ENCODE results near the gene OPRD1. TPM values are rescaled to one million over a fixed set of nuclear protein-coding genes. Genes with fewer than 3 reads are reported as not detected.

Gene OPRD1
- polyA plus RNA-seq, 1 of the 3 experiments (the other 2 are of a cell fraction), result 0.07 TPM

DNA sequence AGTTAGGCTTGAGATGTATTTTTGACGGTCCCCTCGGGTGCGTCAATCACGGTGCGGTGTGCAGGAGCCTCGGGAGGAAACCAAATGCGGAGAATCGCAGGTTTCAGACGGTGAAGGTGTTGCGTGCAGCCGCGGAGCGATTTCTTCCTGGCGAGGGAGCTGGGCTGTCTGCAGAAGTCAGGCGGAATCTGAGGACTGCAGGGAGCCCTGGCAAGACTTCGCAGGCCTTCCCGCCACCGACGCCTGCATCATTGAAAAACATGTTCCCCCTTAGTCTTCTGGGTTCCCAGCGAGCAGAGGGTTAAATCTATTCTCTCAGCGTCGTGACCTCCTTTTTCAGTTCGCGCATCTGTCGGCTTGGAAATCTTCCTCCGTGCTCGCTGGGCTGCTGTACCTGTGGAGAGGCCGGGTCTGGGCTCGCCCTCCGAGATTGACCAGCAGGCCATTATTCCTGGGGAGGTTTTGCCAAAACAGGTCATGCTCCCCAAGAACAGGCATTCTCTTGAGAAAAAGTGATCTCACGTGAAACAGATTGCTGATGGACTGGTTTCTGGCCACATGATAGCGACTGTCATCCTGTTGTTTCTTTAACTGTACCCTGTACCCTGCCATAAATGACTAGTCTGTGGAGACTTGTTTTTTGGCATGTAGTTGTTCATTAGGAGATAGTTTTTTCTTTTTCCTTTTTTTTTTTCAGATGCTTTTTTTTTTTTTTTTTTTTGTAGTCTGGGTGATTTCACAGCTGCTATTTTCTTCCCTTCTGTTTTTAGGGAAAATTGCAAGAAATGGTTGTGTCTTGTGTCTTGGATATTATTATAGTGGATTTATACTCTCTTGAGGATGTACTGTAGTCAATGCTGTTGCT lies 103.3 kb downstream of the OPRD1 start:
- Histone ChIP-seq H3K4me3 (ENCODE audit: low read depth in 2 of 2, low read length in 1 of 2) (peak overlapping the region; percentile 61 to 76), H3F3A (replicated peaks; ENCODE audit: insufficient read depth) (peaks cover 15% of the 10 kb centered on the region), H3K4me2 (peak overlapping the region; percentile 87), H3K9me2 (no peaks in the 10 kb centered on the region), H2AFZ (ENCODE audit: low read depth) (peak overlapping the region; percentile 89), H3K79me2 (ENCODE audit: insufficient read depth) (peaks cover 16% of the 10 kb centered on the region), H3K9ac (peak overlapping the region; percentile 67; the same call in 1 of the 2 replicates), H3K36me3 (replicated peaks in 1 of 2; ENCODE audit: control insufficient read depth in 1 of 2, insufficient read depth in 2 of 2, low read length in 1 of 2) (no peaks in the 10 kb centered on the region), H4K20me1 (ENCODE audit: insufficient read depth) (no peaks in the 10 kb centered on the region), H3K9me3 (no peaks in the 10 kb centered on the region), H3K27me3 (ENCODE audit: insufficient read depth) (no peaks in the 10 kb centered on the region), H3K27ac (ENCODE audit: low read depth in 2 of 2, low read length in 1 of 2) (peak overlapping the region in 1 of 2 experiments; percentile 59; a peak in 2 of 4 replicates), H3K4me1 (ENCODE audit: control insufficient read depth in 1 of 2, insufficient read depth in 2 of 2, low read depth in 1 of 2, low read length in 1 of 2) (peaks cover 0 to 15% of the 10 kb centered on the region in 2 experiments; a peak in 2 of 4 replicates)
- ChIA-PET POLR2A (interaction anchor here (1.4 kb wide), 1 partner anchor 125 kb away, joined by 3 read pairs; no protein-coding TSS in a partner anchor), CTCF (interaction anchor here (0.5 to 2.8 kb wide), 4 partner anchors 9 to 119 kb away, joined by 3 to 10 read pairs (median 4); no protein-coding TSS in a partner anchor)
- DNase-seq, result peak; percentile 44
- 13% methylated on average over 18 of the region's 32 CpGs for WGBS (ENCODE audit: low lambda C conversion rate)
- TF ChIP-seq, protein P1, sequence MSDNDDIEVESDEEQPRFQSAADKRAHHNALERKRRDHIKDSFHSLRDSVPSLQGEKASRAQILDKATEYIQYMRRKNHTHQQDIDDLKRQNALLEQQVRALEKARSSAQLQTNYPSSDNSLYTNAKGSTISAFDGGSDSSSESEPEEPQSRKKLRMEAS (IDR thresholded peaks at IDR 0.05; ENCODE audit: low read depth), result peak; percentile 20; the same call in 1 of the 2 replicates
- TF ChIP-seq, protein P2, sequence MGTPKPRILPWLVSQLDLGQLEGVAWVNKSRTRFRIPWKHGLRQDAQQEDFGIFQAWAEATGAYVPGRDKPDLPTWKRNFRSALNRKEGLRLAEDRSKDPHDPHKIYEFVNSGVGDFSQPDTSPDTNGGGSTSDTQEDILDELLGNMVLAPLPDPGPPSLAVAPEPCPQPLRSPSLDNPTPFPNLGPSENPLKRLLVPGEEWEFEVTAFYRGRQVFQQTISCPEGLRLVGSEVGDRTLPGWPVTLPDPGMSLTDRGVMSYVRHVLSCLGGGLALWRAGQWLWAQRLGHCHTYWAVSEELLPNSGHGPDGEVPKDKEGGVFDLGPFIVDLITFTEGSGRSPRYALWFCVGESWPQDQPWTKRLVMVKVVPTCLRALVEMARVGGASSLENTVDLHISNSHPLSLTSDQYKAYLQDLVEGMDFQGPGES (IDR thresholded peaks at IDR 0.05; ENCODE audit: low read depth, low read length), result no peak

DNA sequence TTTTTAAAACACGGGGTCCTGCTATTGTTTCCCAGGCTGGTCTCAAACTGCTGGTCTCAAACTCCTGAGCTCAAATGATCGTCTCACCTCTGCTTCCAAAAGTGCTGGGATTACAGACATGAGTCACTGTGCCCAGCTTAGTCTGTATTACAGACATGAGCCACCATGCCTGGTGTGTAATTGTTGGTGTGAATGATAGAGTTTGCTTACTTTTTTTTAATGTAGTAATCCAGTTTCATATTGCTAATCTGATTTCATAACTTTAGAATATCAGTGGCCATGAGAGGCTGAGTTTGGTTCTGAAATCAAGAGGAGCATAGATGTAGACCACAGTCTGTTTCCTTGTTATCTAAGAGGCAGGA lies 105.8 kb downstream of the OPRD1 start:
- CTCF ChIA-PET, result interaction anchor here (1.1 kb wide), 1 partner anchor 9 kb away, joined by 4 read pairs; no protein-coding TSS in a partner anchor
- POLR2A ChIA-PET, result no interaction called here
- H3K27me3 ChIP-seq (ENCODE audit: insufficient read depth), result no peaks in the 10 kb centered on the region

More for the DNA sequence above, 105.8 kb downstream of the OPRD1 start:
- H3K36me3 ChIP-seq (replicated peaks in 1 of 2; ENCODE audit: control insufficient read depth in 1 of 2, insufficient read depth in 2 of 2, low read length in 1 of 2), result no peaks in the 10 kb centered on the region
- no peaks in the 10 kb centered on the region for H3K9me2 ChIP-seq
- H3K9ac ChIP-seq, result no peak overlapping the region
- no peaks in the 10 kb centered on the region for H4K20me1 ChIP-seq (ENCODE audit: insufficient read depth)
- TF ChIP-seq GABPA (IDR thresholded peaks at IDR 0.05; ENCODE audit: low read depth) (no peak), POLR2AphosphoS5 (IDR thresholded peaks at IDR 0.05; ENCODE audit: low read depth, low read length) (no peak), ELF1 (IDR thresholded peaks at IDR 0.05) (no peak), MXI1 (IDR thresholded peaks at IDR 0.05; ENCODE audit: low read depth, low read length) (no peak), GATA2 (CRISPR knock-in tag; IDR thresholded peaks at IDR 0.05) (no peak)
- TF ChIP-seq, protein P3, sequence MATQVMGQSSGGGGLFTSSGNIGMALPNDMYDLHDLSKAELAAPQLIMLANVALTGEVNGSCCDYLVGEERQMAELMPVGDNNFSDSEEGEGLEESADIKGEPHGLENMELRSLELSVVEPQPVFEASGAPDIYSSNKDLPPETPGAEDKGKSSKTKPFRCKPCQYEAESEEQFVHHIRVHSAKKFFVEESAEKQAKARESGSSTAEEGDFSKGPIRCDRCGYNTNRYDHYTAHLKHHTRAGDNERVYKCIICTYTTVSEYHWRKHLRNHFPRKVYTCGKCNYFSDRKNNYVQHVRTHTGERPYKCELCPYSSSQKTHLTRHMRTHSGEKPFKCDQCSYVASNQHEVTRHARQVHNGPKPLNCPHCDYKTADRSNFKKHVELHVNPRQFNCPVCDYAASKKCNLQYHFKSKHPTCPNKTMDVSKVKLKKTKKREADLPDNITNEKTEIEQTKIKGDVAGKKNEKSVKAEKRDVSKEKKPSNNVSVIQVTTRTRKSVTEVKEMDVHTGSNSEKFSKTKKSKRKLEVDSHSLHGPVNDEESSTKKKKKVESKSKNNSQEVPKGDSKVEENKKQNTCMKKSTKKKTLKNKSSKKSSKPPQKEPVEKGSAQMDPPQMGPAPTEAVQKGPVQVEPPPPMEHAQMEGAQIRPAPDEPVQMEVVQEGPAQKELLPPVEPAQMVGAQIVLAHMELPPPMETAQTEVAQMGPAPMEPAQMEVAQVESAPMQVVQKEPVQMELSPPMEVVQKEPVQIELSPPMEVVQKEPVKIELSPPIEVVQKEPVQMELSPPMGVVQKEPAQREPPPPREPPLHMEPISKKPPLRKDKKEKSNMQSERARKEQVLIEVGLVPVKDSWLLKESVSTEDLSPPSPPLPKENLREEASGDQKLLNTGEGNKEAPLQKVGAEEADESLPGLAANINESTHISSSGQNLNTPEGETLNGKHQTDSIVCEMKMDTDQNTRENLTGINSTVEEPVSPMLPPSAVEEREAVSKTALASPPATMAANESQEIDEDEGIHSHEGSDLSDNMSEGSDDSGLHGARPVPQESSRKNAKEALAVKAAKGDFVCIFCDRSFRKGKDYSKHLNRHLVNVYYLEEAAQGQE (IDR thresholded peaks at IDR 0.05; ENCODE audit: low read depth, low read length), result no peak
- whole genome bisulfite sequencing (ENCODE audit: low lambda C conversion rate), result 86% methylated on average over 2 of the region's 2 CpGs
- H3K27ac ChIP-seq (ENCODE audit: low read depth in 2 of 2, low read length in 1 of 2), result no peak overlapping the region
- H3K79me2 ChIP-seq (ENCODE audit: insufficient read depth), result peaks cover 16% of the 10 kb centered on the region
- H3F3A ChIP-seq (replicated peaks; ENCODE audit: insufficient read depth), result peaks cover 9% of the 10 kb centered on the region
- no peak overlapping the region for H3K4me2 ChIP-seq
- DNase-seq, result no peak
- no peak overlapping the region for H2AFZ ChIP-seq (ENCODE audit: low read depth)
- no peaks in the 10 kb centered on the region for H3K9me3 ChIP-seq
- H3K4me1 ChIP-seq (ENCODE audit: control insufficient read depth in 1 of 2, insufficient read depth in 2 of 2, low read depth in 1 of 2, low read length in 1 of 2), result peaks cover 0 to 11% of the 10 kb centered on the region in 2 experiments; a peak in 2 of 4 replicates
- H3K4me3 ChIP-seq (ENCODE audit: low read depth in 2 of 2, low read length in 1 of 2), result no peak overlapping the region

Small RNAs within 50 kb of the gene (small RNA-seq; reads per million reads assigned to genes)
- gene RF00019, result 0 reads per million in 7 experiments

Other genes with a start within 250 kb of the OPRD1 start
- 4.6 and 5.5 TPM in 2 replicates for gene RAB42, start 219.9 kb upstream of the OPRD1 start, polyA plus RNA-seq (2012; rRNA removed)
- gene TAF12, start 169.1 kb upstream of the OPRD1 start, polyA plus RNA-seq (2012; rRNA removed), result 34.9 and 44.2 TPM in 2 replicates
- gene RNU11, start 163.6 kb upstream of the OPRD1 start, polyA plus RNA-seq (2012; rRNA removed), result not detected in 2 replicates
- 3.6 TPM in 2 replicates for gene GMEB1, start 143.4 kb upstream of the OPRD1 start, polyA plus RNA-seq (2012; rRNA removed)
- gene YTHDF2, start 75.2 kb upstream of the OPRD1 start, polyA plus RNA-seq (2012; rRNA removed), result 45.2 and 54.8 TPM in 2 replicates
- gene EPB41, start 102.4 kb downstream of the OPRD1 start, polyA plus RNA-seq (2012; rRNA removed), result 7.4 and 10.3 TPM in 2 replicates